T-helper 9 cell (primary cell): Measurements from ENCODE around the gene FAM222A.

Experiments used
- DNase-seq: peaks from one replicate; pipeline ENCODE4 v3.0.0-alpha.2; 2020

Gene FAM222A

DNA sequence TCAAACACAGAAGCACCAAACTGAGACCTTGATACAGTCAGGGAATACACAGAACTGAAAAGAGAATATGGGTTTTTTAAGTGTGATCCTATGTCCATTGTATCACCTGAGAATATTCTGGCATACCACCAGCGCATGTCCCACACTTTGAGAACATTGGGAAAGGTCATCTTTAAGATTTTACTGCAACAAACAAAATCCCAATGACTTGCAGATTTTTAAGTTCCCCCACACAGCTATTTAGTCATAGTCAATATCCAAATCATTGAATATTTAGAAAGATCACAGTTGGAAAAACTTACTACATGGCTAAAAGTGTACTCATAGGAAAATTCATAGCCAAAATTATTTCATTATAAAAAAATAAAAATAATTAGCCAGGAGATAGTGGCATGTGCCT, 65.1 kb downstream of the FAM222A start:
- DNase-seq = no peak

DNA sequence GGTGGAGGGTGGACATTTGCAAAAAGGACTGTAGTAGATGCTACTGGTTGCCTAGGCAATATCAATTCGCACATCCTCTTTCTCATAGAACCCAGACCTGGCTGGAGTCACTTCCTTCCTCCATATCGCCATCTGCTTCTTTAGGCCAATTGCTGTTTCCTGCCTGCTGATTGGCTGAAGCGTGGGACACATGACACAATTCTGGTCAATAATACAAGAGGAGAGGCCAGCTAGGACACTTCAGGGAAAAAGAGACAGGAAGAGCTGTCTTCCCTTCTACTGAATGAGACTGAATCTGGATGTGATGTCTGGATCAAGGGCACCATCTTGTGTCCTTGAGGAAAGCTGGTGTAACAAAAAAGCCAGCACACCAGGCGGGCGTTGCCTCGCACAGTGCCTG, 65.8 kb downstream of the FAM222A start:
- no peak for DNase-seq

DNA sequence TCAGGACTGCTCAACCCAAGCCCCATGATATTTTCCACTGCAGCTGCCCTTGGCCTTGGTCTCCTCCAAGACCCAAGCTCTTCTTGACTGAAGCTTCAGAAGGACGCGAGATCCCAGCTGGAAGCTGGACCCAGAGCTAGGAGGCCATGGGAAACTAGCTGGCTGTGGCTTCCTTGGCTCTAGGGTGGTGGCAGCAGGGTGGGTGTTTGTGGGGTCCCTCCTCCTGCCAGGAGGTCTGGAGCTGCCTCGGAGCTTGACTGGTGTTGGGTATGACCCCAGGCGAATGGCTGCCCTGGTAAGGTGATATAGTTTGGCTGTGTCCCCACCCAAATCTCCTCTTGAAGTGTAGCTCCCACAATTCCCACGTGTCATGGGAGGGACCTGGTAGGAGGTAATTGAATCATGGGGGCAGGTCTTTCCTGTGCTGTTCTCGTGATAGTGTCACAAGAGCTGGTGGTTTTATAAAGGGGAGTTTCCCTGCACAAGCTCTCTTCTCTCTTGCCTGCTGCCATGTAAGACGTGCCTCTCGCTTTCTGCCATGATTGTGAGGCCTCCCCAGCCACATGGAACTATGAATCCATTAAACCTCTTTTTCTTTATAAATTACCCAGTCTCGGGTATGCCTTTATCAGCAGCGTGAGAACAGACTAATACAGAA, 68.2 kb downstream of the FAM222A start:
- no peak for DNase-seq

DNA sequence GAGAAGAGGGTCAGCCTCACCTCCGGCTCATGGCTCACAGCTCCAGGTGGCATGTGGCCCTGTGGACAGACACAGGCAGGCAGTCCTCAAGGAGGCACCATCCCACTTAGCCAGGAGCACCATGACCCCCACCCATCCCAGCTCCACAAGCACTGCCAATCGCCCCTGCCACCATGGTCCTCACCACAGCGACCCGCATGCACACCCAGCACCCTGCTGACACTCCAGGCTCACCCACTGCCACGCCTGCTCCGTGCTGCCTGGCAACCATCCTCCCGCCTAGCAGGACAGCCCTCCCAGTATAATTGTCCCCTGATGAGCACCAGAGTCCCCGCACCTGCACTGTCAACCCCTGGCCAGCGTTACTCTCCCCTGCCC, 68.7 kb downstream of the FAM222A start:
- DNase-seq = no peak

DNA sequence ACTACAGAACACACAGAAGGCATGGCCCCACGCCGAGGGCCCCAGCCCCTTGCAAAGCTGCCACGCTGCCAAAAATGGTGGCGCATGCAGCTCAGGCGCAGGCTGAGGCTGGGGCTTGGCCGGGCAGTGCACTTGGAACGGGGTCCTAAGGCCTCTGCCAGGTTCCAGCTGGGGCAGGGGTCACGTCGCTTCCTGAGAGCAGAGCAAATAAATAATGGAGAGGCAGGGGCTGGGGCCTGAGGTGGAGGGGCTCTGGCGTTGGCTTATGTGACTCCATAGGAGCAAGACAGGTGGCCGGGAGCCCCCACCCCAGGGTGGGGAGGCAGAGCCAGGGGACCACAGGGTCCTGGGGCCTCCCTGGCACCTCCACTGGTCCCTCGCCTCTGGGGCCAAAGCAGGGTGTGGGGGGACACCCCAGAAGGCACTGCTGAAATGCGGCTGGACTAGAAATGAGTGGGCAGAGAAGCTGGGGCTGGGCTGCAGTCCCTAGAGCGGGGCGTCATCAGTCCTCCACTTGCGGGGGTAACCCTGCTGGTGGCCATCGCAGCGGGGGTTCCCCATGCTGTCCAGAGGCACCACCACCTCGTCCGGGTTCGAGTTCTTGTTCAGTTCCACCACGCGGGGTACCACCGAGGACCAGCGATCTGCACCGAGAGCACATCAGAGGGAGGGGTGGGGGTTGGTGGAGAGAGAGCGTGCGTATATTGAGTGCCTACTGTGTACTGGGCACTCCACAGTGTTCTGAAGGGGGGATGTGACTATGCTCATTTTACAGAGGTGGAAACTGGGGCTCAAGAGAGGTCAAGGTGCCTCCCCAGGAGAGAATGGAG, 69.7 kb downstream of the FAM222A start:
- DNase-seq = no peak

DNA sequence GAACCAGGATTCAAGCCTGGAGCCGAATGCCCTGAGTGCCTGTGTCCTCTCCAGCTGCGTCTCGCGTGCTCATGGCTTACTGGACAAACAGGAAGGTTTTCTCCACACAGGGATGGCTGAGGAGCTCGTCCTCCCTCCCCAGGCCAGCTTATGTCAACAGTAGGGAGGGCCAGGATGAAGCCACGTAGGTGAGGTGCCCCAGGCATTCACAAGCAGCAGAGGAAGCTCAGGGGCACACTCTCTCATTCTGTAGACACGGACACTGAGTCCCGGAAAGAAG, 70.3 kb downstream of the FAM222A start:
- no peak for DNase-seq

DNA sequence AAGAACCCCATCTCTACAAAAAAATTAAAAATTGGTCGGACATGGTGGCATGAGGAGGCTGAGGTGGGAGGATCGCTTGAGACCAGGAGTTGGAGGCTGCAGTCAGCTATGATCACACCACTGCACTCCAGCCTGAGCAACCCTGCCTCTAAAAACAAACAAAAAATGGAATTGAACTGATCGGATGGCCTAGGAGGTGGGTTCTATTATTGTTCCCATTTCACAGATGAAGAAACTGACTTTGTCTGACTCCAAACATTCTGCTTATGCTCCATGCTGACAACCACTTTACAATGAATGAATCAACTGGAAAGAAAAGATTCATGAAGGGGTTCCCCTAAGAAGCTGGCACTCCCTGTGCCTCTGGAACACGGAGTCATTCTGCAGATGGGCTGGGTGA, 72.2 kb downstream of the FAM222A start:
- no peak for DNase-seq

DNA sequence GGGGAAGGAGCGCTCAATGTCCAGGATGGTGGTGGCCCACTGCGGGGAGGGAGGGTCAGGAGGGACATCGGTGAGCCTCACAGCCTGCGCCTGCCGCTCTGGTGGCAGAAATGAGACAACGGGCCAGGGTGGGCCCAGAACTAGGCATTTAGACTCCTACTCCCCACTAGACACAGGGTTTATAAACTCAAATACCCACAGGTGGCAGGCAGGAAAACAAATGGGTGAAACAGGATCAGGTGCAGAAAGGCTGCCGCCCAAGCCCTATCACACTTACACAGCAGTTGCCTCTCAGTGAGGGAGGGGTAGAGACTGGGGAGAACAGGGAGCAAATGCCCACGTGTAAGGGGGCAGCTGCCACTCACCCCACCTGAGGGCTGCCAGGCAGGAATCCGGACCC, 73.2 kb downstream of the FAM222A start:
- DNase-seq = no peak

DNA sequence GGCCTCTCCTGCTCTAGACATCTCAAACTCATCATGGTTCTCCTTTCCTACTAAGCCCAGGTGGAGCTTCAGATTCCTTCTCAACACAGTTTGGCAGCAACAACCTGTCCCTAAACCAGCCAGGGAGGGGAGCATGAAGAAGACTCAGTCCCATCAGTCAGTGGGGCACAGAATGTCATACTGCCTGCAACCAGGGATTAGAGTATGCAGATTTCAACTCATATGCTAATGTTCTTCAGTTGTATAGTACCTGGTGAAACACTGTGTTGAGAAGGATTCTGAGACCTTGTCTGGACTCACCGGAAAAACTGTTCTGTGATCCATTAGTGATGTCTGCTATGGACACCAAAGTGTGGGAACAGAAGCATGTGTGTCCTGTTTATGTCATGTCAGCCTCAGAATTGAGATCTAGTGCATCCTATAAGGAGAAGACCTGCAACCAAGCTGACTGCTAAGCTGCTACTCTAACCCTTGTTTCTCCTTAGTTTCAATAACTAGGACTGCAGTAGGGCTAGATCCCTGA, 76.0 kb downstream of the FAM222A start:
- no peak for DNase-seq

DNA sequence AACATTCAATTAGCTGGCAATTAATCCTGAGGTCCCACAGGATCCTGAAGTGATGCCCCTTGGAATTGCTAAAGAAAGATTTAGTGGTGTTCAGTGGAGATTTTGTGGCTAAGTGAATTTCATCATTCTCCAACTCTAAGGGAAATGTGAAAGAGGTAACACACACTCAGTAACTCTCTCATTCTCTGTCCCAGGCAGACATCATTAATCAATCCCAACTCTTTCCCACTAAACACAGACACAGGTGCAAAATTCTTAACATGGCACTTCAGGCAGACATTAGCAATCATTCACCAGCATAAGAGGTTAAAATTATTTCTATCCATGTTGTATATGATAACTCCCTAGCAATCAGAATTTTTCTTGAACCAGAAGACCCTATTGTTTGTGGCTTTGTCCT, 79.4 kb downstream of the FAM222A start:
- no peak for DNase-seq

DNA sequence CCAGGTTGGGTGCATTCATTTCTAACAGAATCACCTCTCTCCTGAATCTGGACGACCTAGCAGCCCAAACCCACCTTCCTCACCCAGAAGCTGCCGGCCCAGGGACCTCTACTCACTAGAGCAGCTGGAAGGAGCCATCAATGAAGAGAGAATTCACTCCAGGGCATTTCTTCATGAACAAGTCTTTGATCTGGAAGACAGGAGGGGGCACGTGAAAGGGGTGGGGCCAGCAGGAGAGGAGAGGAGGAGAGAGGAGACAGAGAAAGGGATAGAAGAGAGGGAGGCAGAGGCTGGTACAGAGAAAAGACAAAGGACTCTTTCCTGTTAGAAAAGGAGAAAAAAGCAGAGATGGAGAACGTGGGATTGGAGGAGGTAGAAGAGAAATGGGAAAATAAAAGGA, 79.8 kb downstream of the FAM222A start:
- no peak for DNase-seq

DNA sequence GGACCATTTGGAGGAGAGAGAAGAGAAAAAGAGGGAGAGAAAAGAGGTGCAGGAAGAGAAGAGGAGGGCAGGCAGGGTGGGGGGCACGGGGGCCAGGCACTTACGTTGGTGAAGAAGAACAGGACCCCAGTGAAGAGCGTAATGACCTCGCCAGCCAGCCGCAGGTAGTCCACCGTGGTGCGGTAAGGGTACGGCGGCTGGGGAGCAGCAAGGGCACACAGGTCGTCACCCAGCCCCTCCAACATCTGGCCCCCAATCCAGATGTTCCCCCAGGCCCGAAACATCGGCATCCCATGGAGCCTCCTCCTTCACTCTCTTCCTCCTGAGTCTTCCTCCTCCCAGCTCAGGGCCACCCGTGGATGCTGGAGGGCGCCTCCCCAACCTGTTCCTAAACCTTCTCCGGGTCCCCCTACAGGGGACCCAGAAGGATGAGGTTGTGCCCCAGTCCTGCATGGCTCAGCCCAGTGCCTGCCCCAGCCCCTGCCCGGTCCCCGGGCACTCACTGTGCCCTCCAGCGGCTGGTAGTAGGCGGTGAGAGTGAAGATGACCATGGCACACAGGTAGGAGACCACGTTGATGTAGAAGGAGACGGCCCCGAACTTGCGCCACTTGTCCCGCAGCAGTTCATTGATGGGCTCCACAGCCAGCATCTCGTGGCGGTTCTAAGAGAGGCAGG, 80.3 kb downstream of the FAM222A start:
- no peak for DNase-seq

DNA sequence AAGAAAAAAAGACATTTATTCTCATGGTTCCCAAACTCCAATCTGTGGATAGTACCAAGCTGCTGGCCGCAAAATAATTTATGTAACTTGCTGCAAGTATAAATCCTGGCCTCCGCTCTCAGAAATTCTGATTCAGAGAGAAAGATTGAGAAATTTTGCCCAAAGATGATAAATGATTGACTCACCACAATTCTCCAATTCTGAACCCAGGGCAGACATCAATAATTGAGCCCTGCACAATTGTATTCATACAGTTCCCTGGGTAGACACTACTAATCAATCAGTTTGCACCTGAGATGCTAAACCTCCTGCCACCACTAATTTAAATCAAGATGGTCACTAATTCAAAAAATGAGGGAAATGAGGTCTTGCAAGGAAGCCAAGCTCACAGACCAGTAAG, 81.4 kb downstream of the FAM222A start:
- DNase-seq = no peak

DNA sequence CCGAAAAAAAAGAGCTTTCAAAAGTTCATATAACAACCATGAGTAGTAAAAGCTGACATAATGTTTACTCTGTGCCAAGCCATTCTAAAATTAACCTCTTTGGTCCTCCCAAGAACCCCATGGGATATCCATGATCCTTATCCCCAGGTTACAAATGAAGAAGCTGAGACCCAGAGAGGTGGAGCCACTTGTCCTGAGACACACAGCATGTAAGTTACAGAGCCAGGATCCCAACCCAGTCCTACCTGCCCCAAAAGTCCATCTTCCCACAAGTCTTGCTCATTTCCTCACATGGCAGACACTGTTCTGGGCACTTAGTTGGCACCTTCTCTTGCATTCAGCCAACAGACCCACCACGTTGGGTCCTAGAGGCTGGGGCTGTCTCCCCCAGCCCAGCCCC, 82.4 kb downstream of the FAM222A start:
- no peak for DNase-seq

DNA sequence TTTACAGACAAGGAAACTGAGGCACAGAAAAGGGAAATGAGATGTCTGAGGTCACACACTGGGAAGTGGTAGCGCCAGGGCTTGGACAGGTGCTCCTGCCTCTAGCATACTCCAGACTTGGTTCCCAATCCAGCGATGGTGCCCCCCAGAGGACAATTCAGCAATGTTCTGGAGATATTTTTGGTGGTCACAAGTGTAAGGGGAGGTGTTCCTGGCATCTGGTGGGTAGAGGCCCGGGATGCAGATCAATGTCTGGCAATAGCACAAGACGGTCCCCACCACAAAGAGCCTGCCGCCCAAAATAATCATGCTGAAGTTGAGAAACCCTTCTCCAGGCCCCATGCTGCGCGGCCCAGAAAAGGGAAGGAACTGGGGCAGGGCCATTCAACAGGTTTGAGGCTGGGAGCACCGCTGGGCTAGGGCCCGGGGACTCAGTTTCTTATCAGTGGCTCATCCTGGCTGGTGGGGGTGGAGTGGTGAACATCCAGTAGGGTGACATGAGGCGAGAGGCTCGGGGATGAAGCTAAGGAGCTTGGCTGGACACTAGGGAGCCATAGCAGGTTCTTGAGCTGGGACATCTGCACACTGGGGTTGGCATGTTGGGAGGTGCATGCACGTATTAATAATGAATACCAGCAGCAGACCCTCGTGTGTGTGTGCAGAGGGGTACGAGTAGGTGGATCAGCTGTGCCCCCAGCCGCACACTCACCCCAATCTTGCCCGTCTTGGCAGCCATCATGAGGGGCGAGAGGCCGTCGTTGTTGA, 84.5 kb downstream of the FAM222A start:
- no peak for DNase-seq

DNA sequence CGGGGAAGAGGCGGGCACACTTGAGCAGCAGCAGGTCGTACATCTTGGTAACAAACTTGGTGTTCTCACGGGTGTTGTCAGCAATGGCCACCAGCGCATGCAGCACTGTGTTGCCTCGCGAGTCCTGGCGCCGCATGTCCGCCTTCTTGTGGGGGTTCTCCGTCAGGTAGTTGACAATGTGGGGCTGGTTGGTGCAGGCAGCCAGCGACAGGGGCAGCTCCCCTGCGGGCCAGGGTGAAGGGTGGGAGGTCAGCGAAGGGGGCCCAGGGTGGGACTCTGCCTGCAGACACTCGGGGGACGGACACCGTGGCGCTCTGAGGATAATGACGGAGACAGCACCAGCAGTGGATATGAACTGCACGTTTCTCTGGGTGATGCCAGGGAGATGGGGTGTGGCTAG, 85.1 kb downstream of the FAM222A start:
- no peak for DNase-seq

DNA sequence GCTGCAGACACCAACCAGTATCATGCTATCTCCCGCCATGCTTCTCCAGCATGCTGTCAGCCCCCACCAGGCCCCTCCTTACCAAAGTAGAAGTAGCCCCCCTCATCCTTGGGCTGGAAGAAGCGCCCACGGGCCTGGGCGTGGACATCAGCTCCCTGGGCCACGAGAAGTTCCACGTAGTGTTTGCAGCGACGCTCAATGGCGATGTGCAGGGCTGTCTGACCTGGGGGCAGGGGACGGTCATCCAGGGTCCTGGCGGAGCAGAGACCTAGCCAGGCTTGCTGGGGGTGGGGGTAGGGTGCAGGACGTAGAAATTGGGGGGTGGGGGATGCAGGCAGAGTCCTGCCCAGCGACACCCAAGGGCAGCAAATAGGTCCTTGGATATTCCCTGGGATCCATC, 86.9 kb downstream of the FAM222A start:
- no peak for DNase-seq

DNA sequence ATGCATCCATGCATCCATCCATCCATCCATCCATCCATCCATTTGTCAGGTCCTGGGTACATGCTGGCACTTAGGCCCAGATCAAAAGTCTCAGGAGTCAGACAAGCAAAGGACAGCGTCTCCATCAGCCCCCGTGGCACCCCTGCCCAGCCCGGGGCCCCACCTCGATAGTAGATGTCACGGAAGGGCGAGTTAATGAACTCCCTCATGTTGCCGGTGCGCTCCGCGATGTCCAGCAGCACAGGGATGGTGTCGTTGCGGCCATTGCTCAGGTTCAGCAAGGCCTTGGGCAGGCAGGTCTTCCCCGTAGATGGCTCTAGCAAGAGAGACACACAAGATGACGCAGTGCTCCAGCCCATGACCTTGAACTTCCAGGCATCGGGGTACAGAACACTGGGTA, 89.2 kb downstream of the FAM222A start:
- no peak for DNase-seq

DNA sequence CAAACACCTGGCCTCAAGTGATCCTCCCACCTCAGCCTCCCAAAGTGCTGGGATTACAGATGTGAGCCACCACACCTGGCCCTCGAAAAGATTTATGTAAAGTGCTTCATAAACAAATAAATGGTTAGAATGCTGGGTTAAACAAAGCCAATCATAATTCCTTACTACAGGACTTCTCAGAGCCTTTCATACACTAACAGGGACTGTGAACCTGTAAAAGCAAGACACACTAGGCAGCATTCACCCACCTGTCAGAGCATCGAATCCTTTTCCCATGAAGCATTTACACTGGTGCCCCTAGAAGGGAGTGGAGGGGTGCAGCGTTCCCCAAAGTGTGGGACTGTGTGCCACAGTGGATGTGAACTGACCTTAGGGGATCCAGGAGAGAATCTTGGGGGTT, 90.1 kb downstream of the FAM222A start:
- no peak for DNase-seq

DNA sequence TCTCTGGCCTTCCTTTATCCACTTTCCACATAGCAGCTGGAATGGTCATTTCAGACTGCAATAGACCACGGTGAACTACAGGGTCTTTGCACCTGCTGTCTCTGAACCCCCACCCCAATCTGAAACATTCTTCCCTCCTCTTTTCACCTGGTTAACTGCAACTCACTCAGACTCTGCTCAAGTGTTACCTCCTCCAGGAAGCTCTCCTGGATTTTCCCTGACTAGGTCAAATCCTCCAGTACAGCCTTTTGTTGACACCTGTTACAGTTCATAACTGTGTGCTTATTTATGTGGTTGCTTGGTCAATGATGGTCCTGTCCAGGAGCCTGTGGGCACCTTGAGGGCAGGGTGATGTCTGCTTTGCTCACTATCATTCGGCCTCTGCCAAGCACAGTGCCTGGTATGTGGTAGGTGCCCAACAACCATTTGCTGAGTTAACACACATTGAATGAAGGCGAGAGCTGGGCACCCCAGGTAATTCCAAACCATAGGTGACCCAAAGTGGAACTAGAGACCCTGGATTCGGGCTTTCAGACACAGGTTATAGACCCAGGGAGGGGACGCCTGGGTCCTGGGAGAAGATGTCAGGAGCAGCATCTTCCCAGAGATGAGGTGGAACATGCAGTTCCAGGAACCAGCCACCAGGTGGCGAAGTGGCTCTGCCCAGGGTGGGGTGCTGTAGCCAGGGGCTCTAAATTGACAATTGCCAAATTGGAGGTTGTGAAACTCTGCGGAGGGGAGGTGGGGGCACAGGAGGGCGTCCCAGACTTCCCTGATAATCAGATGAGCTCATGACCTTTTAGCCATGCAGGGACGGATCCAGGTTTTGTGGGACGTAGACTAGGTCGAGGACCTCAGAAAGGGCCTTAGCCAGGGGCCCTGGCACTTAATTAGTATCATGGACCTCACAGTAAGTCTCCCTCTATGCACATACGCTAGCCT, 91.5 kb downstream of the FAM222A start:
- DNase-seq = peak; percentile 64

DNA sequence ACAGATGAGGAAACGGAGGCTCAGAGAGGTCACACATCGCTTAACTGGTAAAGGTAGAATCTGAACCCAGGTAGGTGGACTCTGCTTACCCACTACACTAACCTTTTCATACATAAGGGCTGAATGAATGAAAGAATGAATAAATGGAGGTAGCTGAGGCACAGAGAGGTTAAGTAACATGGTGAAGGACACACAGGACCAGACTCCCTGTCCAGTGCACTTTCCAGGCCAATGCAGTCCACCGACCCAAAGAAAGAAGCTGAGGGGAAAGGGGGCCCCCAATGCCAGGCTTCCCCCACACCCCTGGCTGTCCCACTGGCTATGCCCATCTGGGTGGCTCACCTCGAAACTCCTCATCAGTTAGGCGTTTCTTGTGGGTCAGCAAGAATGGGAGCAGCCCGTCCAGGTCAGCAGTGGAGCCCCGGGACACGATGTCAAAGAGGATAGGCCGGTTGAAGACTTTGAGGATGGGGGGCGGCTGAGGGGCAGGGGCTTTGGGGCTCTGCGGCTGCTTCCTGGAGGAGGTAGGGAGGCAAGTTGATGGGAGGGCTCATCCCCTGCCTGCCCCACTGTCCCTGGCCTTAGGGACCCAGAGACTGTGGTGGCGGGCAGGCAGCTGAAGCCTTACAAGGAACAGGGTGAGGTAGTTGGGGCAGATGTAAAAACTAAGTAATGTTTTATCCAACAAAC, 94.5 kb downstream of the FAM222A start:
- no peak for DNase-seq
